ENCODE results near the gene SPAG16. TPM values are rescaled to one million over a fixed set of nuclear protein-coding genes. Genes with fewer than 3 reads are reported as not detected.

The SPAG16 gene
- total RNA-seq, 1 donor from 2014 or later, result 16.7 TPM

- peaks cover 5% of the 10 kb centered on the region for H3K4me1 Mint-ChIP-seq (ENCODE audit: low read depth, unreplicated experiment)
- H3K27ac Mint-ChIP-seq (ENCODE audit: unreplicated experiment), result no peak overlapping the region
- DNase-seq (ENCODE audit: low read depth) (peak; percentile 5), FAIRE-seq (no peak)
- Histone ChIP-seq H3K4me3 (ENCODE audit: insufficient read depth, low read depth, low read length) (no peak overlapping the region), H3K4me1 (ENCODE audit: insufficient read depth, low read length) (no peaks in the 10 kb centered on the region), H3K9me3 (ENCODE audit: insufficient read depth, low read depth, low read length) (peaks cover 3% of the 10 kb centered on the region), H4K20me1 (ENCODE audit: insufficient read depth, low read length) (no peaks in the 10 kb centered on the region), H3K27me3 (ENCODE audit: insufficient read depth, low read length) (no peaks in the 10 kb centered on the region), H3K27ac (ENCODE audit: low read depth, low read length) (no peak overlapping the region), H3K36me3 (ENCODE audit: insufficient read depth, low read length) (no peaks in the 10 kb centered on the region), H2AFZ (ENCODE audit: low read depth, low read length) (no peak overlapping the region), H3K4me2 (ENCODE audit: low read length) (no peak overlapping the region), H3K79me2 (ENCODE audit: insufficient read depth, low read length) (no peaks in the 10 kb centered on the region), H3K9ac (ENCODE audit: low read length) (no peak overlapping the region)
- no peaks in the 10 kb centered on the region for H3K27me3 Mint-ChIP-seq (ENCODE audit: low read depth, unreplicated experiment)
- peaks cover 17% of the 10 kb centered on the region for H3K9me3 Mint-ChIP-seq (ENCODE audit: unreplicated experiment)
- no peaks in the 10 kb centered on the region for H3K36me3 Mint-ChIP-seq (ENCODE audit: low read depth, unreplicated experiment)
- TF ChIP-seq EZH2 (IDR thresholded peaks at IDR 0.05; ENCODE audit: insufficient read depth, low read length), result no peak
- no peak overlapping the region for H3K4me3 Mint-ChIP-seq (ENCODE audit: unreplicated experiment)
Observed at GRCh38 chr2:213475433-213475832, 191.2 kb downstream of the SPAG16 start.

DNA sequence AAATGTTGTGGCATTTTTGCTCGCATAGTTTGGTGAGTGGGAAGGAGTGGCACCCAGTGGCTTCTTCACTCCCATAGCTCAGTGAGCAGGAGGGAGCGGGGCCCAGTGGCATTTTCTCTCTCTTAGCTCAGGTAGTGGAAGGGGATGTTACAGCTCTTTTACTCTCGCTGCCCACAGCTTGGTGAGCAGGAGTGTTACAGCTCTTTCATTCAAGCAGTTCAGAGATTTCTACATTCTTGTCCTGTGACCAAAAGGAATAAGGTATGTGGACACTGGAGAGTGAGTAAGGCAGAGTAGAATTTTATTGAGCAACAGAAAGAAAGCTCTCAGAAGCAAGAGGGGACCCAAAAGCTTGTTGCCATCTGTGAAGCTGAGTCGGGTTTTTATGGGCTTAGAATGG is 192.4 kb downstream of the SPAG16 start:
- Mint-ChIP-seq H3K4me3 (ENCODE audit: unreplicated experiment) (no peak overlapping the region), H3K27ac (ENCODE audit: unreplicated experiment) (peak overlapping the region; percentile 35), H3K27me3 (ENCODE audit: low read depth, unreplicated experiment) (no peaks in the 10 kb centered on the region), H3K9me3 (ENCODE audit: unreplicated experiment) (peaks cover 17% of the 10 kb centered on the region), H3K4me1 (ENCODE audit: low read depth, unreplicated experiment) (peaks cover 5% of the 10 kb centered on the region), H3K36me3 (ENCODE audit: low read depth, unreplicated experiment) (no peaks in the 10 kb centered on the region)
- H3K27ac ChIP-seq (ENCODE audit: low read depth, low read length), result no peak overlapping the region
- peak; percentile 26 for DNase-seq (ENCODE audit: low read depth)
- no peak overlapping the region for H2AFZ ChIP-seq (ENCODE audit: low read depth, low read length)
- H3K79me2 ChIP-seq (ENCODE audit: insufficient read depth, low read length), result no peaks in the 10 kb centered on the region
- H3K4me1 ChIP-seq (ENCODE audit: insufficient read depth, low read length), result no peaks in the 10 kb centered on the region
- TF ChIP-seq, protein P1, sequence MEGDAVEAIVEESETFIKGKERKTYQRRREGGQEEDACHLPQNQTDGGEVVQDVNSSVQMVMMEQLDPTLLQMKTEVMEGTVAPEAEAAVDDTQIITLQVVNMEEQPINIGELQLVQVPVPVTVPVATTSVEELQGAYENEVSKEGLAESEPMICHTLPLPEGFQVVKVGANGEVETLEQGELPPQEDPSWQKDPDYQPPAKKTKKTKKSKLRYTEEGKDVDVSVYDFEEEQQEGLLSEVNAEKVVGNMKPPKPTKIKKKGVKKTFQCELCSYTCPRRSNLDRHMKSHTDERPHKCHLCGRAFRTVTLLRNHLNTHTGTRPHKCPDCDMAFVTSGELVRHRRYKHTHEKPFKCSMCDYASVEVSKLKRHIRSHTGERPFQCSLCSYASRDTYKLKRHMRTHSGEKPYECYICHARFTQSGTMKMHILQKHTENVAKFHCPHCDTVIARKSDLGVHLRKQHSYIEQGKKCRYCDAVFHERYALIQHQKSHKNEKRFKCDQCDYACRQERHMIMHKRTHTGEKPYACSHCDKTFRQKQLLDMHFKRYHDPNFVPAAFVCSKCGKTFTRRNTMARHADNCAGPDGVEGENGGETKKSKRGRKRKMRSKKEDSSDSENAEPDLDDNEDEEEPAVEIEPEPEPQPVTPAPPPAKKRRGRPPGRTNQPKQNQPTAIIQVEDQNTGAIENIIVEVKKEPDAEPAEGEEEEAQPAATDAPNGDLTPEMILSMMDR (IDR thresholded peaks at IDR 0.05; ENCODE audit: insufficient read depth, low read depth, low read length), result no peak
- no peak for TF ChIP-seq EZH2 (IDR thresholded peaks at IDR 0.05; ENCODE audit: insufficient read depth, low read length)
- no peaks in the 10 kb centered on the region for H3K27me3 ChIP-seq (ENCODE audit: insufficient read depth, low read length)
- peaks cover 3% of the 10 kb centered on the region for H3K9me3 ChIP-seq (ENCODE audit: insufficient read depth, low read depth, low read length)
- H4K20me1 ChIP-seq (ENCODE audit: insufficient read depth, low read length), result no peaks in the 10 kb centered on the region
- H3K36me3 ChIP-seq (ENCODE audit: insufficient read depth, low read length), result no peaks in the 10 kb centered on the region
- no peak overlapping the region for H3K4me2 ChIP-seq (ENCODE audit: low read length)
- no peak overlapping the region for H3K4me3 ChIP-seq (ENCODE audit: insufficient read depth, low read depth, low read length)
- FAIRE-seq, result no peak
- no peak overlapping the region for H3K9ac ChIP-seq (ENCODE audit: low read length)

DNA sequence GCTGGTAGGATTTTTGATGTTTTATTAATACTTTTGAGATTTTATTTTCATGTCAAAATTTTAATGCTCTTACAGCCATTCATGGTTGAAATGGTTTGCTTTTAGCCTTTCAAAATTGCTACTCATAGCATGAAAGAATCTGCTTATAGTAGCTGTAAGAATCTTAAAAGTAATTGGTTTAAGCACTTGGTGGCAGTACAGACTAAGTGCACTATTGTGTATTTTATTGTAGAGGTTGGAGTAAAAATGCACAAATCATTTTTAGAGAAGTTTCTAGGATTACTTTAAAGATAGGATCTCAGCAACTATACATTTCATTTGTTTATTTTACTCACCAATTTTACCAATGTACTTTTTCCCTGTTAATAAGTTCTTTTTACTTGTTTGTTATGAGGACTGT is 205.8 kb downstream of the SPAG16 start:
- Mint-ChIP-seq H3K4me3 (ENCODE audit: unreplicated experiment) (no peak overlapping the region), H3K27ac (ENCODE audit: unreplicated experiment) (no peak overlapping the region), H3K27me3 (ENCODE audit: low read depth, unreplicated experiment) (no peaks in the 10 kb centered on the region), H3K36me3 (ENCODE audit: low read depth, unreplicated experiment) (no peaks in the 10 kb centered on the region), H3K4me1 (ENCODE audit: low read depth, unreplicated experiment) (no peaks in the 10 kb centered on the region), H3K9me3 (ENCODE audit: unreplicated experiment) (peaks cover 2% of the 10 kb centered on the region)
- TF ChIP-seq EZH2 (IDR thresholded peaks at IDR 0.05; ENCODE audit: insufficient read depth, low read length), result no peak
- TF ChIP-seq, protein P1 (IDR thresholded peaks at IDR 0.05; ENCODE audit: insufficient read depth, low read depth, low read length), result no peak
- FAIRE-seq, result no peak
- no peaks in the 10 kb centered on the region for H3K9me3 ChIP-seq (ENCODE audit: insufficient read depth, low read depth, low read length)
- no peaks in the 10 kb centered on the region for H3K79me2 ChIP-seq (ENCODE audit: insufficient read depth, low read length)
- no peak overlapping the region for H3K4me2 ChIP-seq (ENCODE audit: low read length)
- no peak overlapping the region for H3K27ac ChIP-seq (ENCODE audit: low read depth, low read length)
- H3K4me3 ChIP-seq (ENCODE audit: insufficient read depth, low read depth, low read length), result no peak overlapping the region
- no peak for DNase-seq (ENCODE audit: low read depth)
- no peaks in the 10 kb centered on the region for H3K27me3 ChIP-seq (ENCODE audit: insufficient read depth, low read length)
- H3K9ac ChIP-seq (ENCODE audit: low read length), result no peak overlapping the region
- no peaks in the 10 kb centered on the region for H3K36me3 ChIP-seq (ENCODE audit: insufficient read depth, low read length)
- no peak overlapping the region for H2AFZ ChIP-seq (ENCODE audit: low read depth, low read length)
- no peaks in the 10 kb centered on the region for H3K4me1 ChIP-seq (ENCODE audit: insufficient read depth, low read length)
- no peaks in the 10 kb centered on the region for H4K20me1 ChIP-seq (ENCODE audit: insufficient read depth, low read length)

Data from astrocyte (in vitro differentiated cells and primary cell).